Measurements from ENCODE around the gene ITGB8. TPM values are rescaled to one million over a fixed set of nuclear protein-coding genes. Genes with fewer than 3 reads are reported as not detected.
"Not testable (repeated sequence)": the region's sequence is repeated elsewhere in the genome, so short reads cannot be mapped to it uniquely, and the experiment has no call there.

Gene ITGB8
- polyA plus RNA-seq, 3 donors = 1.5 to 4.5 (median 1.6) TPM

- WGBS, 3 donors = 68 to 77% (median 74%) methylated on average over 9 of the region's 9 CpGs
- H3K27ac ChIP-seq (ENCODE audit: low read depth, low read length) = no peak overlapping the region
Measured at GRCh38 chr7:20354610-20355528, 24.2 kb downstream of the ITGB8 start.

DNA sequence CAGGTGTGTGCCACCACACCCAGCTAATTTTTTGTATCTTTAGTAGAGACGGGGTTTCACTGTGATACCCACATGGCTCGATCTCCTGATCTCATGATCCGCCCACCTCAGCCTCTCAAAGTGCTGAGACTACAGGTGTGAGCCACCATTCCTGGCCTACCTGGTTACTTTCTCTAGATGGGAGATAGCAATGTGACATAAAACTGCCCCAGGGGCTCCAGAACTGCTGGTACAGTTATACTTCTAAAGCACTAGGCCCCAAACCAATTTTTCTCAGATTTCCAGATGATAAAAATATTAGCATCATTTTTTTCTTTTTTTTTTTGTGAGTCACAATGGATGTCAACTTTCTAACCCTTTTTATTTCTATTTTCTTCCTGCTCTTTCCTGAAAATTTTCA is 27.4 kb downstream of the ITGB8 start:
- H3K27ac ChIP-seq (ENCODE audit: low read depth, low read length) = no peak overlapping the region
- WGBS, 3 donors = 91 to 98% (median 95%) methylated on average over 3 of the region's 3 CpGs

GRCh38 chr7:20358762-20359282 is 28.1 kb downstream of the ITGB8 start:
- 86 to 94% (median 94%) methylated on average over 3 of the region's 3 CpGs for WGBS, 3 donors
- no peak overlapping the region for H3K27ac ChIP-seq (ENCODE audit: low read depth, low read length)

DNA sequence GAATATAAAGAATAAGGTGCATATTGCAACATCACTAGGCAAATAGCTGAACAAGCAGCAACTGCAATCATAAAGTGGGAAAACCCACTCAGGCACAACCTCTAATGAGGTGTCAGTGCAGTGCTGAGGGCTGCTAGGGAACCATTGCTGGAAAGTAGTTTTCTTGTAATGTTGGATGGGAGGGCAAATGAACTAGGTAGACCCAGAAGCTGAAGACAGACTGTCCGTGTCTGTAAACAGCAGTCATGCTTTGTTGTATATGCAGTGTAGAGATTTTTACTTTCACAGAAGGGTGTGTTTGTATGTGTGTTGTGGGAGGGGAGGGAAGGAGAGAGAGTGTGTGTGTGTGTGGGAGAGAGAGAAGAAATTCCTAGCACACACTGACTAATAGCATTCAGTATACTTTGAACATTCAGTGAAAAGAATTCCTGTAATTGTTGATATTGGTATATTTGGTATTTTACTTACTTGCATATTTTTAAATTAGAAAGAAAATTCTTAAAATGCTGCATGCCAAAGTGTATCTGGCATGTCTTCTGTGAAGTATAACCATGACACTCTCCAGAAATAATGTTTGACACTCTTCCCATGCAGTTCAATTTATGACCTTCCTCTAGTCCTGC is 28.8 kb downstream of the ITGB8 start:
- H3K27ac ChIP-seq (ENCODE audit: low read depth, low read length) = no peak overlapping the region
- 60 to 75% (median 68%) methylated on average over 1 of the region's 1 CpG for WGBS, 3 donors

DNA sequence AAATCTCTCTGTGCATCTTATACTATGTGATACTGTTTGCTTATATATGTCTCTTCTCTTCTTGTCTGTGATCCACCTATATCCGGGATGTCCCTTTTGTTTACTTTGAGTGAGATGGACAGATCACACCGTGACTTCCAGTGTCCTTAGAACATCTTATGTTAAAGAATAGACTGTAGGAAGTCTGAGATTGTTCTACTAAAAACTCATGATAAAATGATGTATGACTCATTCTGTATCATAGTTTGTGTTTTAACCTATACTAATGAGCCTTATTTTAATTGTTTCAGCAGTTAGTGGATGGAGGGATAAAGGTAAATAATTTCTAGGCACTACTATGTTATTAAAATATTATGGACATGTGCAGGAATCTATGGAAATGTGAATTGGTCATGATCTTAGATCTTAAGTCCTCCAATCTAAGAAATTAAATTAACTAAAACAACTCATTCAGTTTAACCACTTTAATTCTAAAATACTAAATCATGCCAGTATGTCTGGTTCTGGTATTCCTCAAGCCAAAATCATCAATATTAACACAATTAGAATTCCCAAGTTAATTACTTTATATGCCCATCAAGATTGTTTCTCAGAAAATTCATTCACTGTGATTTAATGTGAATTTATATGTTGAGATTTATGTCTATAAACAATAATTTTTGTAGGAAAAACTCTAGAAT is 32.0 kb downstream of the ITGB8 start:
- no peak overlapping the region for H3K27ac ChIP-seq (ENCODE audit: low read depth, low read length)
- 72 to 87% (median 80%) methylated on average over 2 of the region's 2 CpGs for WGBS, 3 donors

- no peak overlapping the region for H3K27ac ChIP-seq (ENCODE audit: low read depth, low read length)
- WGBS, 3 donors = 75 to 82% (median 81%) methylated on average over 4 of the region's 4 CpGs
Measured at GRCh38 chr7:20364571-20365196, 34.0 kb downstream of the ITGB8 start.

GRCh38 chr7:20365486-20365885 is 34.8 kb downstream of the ITGB8 start:
- WGBS, 3 donors = 60 to 76% (median 68%) methylated on average over 4 of the region's 4 CpGs
- H3K27ac ChIP-seq (ENCODE audit: low read depth, low read length) = no peak overlapping the region

- WGBS, 3 donors = 79 to 96% (median 90%) methylated on average over 1 of the region's 1 CpG
- no peak overlapping the region for H3K27ac ChIP-seq (ENCODE audit: low read depth, low read length)
Measured at GRCh38 chr7:20374399-20374798, 43.7 kb downstream of the ITGB8 start.

DNA sequence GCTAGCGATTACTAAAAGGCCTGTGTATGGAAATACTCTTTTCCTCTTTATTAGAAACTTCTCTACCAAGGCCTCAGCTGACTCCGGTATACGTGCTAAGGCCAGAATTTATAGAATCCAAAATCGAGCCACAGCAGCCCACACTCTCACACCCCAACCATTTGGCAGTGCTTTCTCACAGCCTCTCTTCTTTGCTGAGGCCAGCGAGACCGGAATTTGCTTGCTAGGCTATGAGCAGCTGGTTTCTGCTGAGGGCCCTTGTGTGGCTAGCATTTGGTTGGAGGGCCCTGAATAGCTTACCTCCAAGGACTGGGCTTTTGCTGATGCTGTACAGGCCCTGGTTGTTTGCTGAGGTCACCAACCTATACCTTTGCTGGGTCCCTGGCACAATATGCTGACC is 46.1 kb downstream of the ITGB8 start:
- 85 to 90% (median 89%) methylated on average over 6 of the region's 6 CpGs for WGBS, 3 donors
- no peak overlapping the region for H3K27ac ChIP-seq (ENCODE audit: low read depth, low read length)

GRCh38 chr7:20381406-20382034 is 50.8 kb downstream of the ITGB8 start:
- 59 to 96% (median 94%) methylated on average over 15 to 17 of the region's 17 CpGs for WGBS, 3 donors
- H3K27ac ChIP-seq (ENCODE audit: low read depth, low read length) = no peak overlapping the region

- H3K27ac ChIP-seq (ENCODE audit: low read depth, low read length) = no peak overlapping the region
Measured at GRCh38 chr7:20383351-20383750, 52.7 kb downstream of the ITGB8 start.

DNA sequence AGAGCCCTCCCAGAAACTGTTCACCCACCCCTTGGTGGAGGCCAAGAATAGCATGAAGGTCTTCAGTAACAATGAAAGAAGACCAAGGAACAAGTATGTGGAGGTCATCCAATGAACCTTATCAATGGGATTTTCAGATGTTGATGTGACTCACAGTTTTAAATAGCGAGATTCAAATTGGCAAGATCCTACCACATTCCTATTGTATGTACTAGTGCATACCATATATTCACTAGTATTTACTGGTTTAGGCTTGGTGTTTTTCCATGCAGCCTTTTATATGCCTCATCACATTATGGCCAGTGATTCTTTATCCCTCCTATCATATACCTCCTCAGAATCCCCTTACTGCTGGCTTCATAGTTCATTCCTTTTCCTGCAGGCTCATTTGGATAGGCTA is 54.4 kb downstream of the ITGB8 start:
- 81 to 86% (median 84%) methylated on average over 1 of the region's 1 CpG for WGBS, 3 donors
- no peak overlapping the region for H3K27ac ChIP-seq (ENCODE audit: low read depth, low read length)

DNA sequence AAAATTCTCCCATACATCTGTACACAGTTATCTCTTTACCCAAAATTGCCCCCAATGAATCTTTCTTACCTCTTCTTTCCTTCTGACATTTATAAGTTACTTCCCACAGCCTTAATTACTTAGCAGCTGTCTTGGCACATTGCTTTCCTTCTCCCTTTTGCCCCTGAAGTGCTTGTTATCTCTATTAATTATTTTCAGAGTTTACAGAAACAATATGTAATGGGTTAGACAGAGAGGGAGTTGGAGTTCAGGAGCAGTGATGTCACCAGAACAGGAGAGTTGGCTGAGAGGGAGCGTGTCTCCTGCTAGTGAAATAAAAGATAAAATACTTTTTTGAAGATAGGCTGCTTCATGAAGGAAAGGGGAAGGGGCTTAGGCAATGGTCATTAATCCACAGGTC is 57.4 kb downstream of the ITGB8 start:
- 35 to 65% (median 60%) methylated on average over 1 of the region's 1 CpG for WGBS, 3 donors
- no peak overlapping the region for H3K27ac ChIP-seq (ENCODE audit: low read depth, low read length)

GRCh38 chr7:20389192-20389591 is 58.5 kb downstream of the ITGB8 start:
- H3K27ac ChIP-seq (ENCODE audit: low read depth, low read length) = not testable (repeated sequence)
- WGBS, 3 donors = 48 to 75% (median 60%) methylated on average over 2 of the region's 2 CpGs

DNA sequence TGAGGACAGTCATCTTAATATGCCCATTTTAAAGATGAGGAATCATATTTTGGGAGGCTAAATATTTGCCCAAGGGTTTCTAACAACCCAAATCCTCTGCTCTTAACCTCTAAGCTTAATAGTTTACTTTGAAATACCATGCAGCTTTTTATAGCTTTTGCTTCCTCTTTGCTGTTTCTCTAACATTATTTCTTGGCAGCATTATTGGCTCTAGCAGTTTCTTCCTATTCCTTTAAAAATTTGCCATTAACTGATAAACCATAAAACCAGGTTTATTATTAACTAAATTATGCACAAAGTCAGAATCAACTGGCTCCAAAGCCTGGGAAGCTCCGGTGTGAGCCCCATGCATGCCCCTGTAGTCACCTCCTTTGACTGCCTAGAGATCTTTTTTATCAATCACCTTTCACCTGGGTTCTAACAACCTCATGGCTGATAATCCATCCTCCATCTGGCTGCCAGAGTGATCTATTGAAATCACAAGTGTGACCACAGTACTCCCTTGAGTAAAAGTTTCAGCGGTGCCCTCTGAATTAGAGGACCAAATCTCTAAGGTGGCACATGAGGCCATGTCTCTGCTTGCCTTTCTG is 62.4 kb downstream of the ITGB8 start:
- WGBS, 3 donors = 40 to 74% (median 63%) methylated on average over 2 of the region's 2 CpGs
- H3K27ac ChIP-seq (ENCODE audit: low read depth, low read length) = no peak overlapping the region

GRCh38 chr7:20393616-20394015 is 62.9 kb downstream of the ITGB8 start:
- no peak overlapping the region for H3K27ac ChIP-seq (ENCODE audit: low read depth, low read length)
- WGBS, 3 donors = 84 to 89% (median 89%) methylated on average over 2 of the region's 2 CpGs

GRCh38 chr7:20394284-20394683 is 63.6 kb downstream of the ITGB8 start:
- WGBS, 3 donors = 91 to 95% (median 92%) methylated on average over 3 of the region's 3 CpGs
- no peak overlapping the region for H3K27ac ChIP-seq (ENCODE audit: low read depth, low read length)

DNA sequence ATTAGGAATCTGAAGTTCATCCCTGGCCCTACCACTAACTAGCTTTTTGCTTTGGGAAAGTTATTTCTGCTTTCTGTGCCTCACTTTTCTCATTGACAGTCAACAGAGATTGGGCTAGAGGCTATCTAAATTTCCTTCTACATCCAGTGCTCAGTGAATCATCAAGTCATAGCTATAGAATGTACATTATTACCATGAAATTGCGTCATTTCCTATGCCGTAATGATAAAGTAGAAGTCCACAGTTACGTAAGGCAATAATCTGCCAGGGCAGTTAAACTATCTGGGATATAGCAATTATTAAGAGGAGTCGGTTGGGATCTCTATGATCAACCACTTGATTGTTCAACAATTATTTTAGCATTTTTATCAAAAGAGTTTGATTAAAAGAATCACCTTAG is 64.4 kb downstream of the ITGB8 start:
- 62 to 95% (median 75%) methylated on average over 4 of the region's 4 CpGs for WGBS, 3 donors
- H3K27ac ChIP-seq (ENCODE audit: low read depth, low read length) = no peak overlapping the region
